K562 (cell line): Measurements from ENCODE around the gene ACSM5.

ENCODE experiments used
- BCLAF1 ChIP-seq, 2 experiments: fragments of 450-650 bp in 1 of 2; IDR thresholded peaks; 2 replicates each; pipeline ENCODE4 v1.6.1; 2011 to 2017; ENCODE audit warnings: low read depth in 2 of 2, antibody characterized with exemption in 1 of 2, borderline replicate concordance in 1 of 2, low read length in 1 of 2, mild to moderate bottlenecking in 1 of 2, mixed read lengths in 1 of 2; ENCODE audit not compliant: control insufficient read depth in 1 of 2
- EGR1 ChIP-seq: fragments of 450-650 bp; conservative IDR thresholded peaks from 2 replicates; pipeline ENCODE4 v1.6.1; 2017; ENCODE audit warnings: mild to moderate bottlenecking
- EP300 ChIP-seq: IDR thresholded peaks from 2 replicates; pipeline ENCODE4 v1.6.1; 2012; ENCODE audit warnings: low read length, improper control_type of control experiment
- GABPA ChIP-seq: fragments of 200-800 bp; sonication (Bioruptor generic); conservative IDR thresholded peaks from 2 replicates; pipeline ENCODE4 v1.6.1; 2016; ENCODE audit warnings: low read depth, missing genetic modification characterization, missing compliant biosample characterization
- LEF1 ChIP-seq: fragments of 450-650 bp; IDR thresholded peaks from 2 replicates; pipeline ENCODE4 v1.6.1; 2016; ENCODE audit warnings: mild to moderate bottlenecking
- MAFF ChIP-seq: IDR thresholded peaks from 2 replicates; pipeline ENCODE4 v1.6.1; 2012; ENCODE audit warnings: low read length, improper control_type of control experiment
- NR3C1 ChIP-seq: sonication (generic); formaldehyde crosslinking; IDR thresholded peaks from 2 replicates; pipeline ENCODE4 v1.8.1; 2022; ENCODE audit warnings: missing genetic modification reagents
- TAF15 ChIP-seq: fragments of 200-400 bp; formaldehyde crosslinking; IDR thresholded peaks from 2 replicates; pipeline ENCODE4 v1.6.1; 2017; ENCODE audit warnings: mild to moderate bottlenecking, low read depth, low read length, moderate library complexity
- TCF7 ChIP-seq: sonication (generic); IDR thresholded peaks from 2 replicates; pipeline ENCODE4 v1.6.1; 2016; ENCODE audit warnings: antibody characterized with exemption, borderline replicate concordance
- TF ChIP-seq, protein P1 (sequence below), 2 experiments: fragments of 450-650 bp; formaldehyde crosslinking in 1 of 2; IDR thresholded peaks; 2 replicates each; pipeline versions ENCODE4 v1.4.0 to v1.6.1; 2014 to 2020; ENCODE audit warnings: mild to moderate bottlenecking in 2 of 2, borderline replicate concordance in 1 of 2, low read depth in 1 of 2

DNA sequence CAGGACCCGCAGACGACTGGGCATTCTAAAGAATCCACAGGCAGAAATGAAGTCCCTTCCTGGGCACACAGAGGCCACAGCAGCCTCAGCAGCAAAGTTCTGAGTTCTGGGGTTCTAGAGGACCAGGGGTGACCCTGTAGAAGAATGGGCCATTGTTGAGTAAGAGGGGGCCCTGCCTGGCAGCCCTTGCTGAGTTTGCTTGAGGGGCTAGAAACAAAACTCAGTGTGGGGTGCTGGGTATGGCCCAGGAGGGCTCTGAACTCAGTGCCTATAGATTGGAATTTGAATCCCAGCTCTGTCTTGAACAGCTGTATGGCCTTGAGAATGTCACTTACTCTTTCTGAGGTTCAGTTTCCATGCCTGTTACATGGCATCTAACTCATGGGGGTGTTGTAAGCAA is 4.7 kb upstream of the ACSM5 start, which contains the start of gene PDILT:
- TF ChIP-seq EP300 (no peak), MAFF (no peak), EGR1 (no peak), TCF7 (no peak), NR3C1 (CRISPR knock-in tag) (no peak), BCLAF1 (IDR thresholded peaks at IDR 0.05; ENCODE audit: borderline replicate concordance in 1 of 2, control insufficient read depth in 1 of 2, low read depth in 2 of 2, low read length in 1 of 2) (no peak), TAF15 (no peak), LEF1 (no peak), GABPA (tag) (no peak)
- TF ChIP-seq, protein P1, sequence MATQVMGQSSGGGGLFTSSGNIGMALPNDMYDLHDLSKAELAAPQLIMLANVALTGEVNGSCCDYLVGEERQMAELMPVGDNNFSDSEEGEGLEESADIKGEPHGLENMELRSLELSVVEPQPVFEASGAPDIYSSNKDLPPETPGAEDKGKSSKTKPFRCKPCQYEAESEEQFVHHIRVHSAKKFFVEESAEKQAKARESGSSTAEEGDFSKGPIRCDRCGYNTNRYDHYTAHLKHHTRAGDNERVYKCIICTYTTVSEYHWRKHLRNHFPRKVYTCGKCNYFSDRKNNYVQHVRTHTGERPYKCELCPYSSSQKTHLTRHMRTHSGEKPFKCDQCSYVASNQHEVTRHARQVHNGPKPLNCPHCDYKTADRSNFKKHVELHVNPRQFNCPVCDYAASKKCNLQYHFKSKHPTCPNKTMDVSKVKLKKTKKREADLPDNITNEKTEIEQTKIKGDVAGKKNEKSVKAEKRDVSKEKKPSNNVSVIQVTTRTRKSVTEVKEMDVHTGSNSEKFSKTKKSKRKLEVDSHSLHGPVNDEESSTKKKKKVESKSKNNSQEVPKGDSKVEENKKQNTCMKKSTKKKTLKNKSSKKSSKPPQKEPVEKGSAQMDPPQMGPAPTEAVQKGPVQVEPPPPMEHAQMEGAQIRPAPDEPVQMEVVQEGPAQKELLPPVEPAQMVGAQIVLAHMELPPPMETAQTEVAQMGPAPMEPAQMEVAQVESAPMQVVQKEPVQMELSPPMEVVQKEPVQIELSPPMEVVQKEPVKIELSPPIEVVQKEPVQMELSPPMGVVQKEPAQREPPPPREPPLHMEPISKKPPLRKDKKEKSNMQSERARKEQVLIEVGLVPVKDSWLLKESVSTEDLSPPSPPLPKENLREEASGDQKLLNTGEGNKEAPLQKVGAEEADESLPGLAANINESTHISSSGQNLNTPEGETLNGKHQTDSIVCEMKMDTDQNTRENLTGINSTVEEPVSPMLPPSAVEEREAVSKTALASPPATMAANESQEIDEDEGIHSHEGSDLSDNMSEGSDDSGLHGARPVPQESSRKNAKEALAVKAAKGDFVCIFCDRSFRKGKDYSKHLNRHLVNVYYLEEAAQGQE (IDR thresholded peaks at IDR 0.05; ENCODE audit: borderline replicate concordance), result no peak
- TF ChIP-seq, protein P1 (CRISPR knock-in tag; IDR thresholded peaks at IDR 0.05; ENCODE audit: low read depth), result no peak
